HepG2 (cell line): ENCODE measurements around the gene SYTL3.

Experiments used
- KDM1A ChIP-seq: IDR thresholded peaks from 2 replicates; pipeline ENCODE4 v1.6.1; 2016; ENCODE audit warnings: missing compliant biosample characterization
- PPARG ChIP-seq: conservative IDR thresholded peaks from 2 replicates; pipeline ENCODE4 v1.6.1; 2016; ENCODE audit warnings: missing biosample characterization, missing genetic modification reagents
- SMARCE1 ChIP-seq: fragments of 450-650 bp; IDR thresholded peaks from 2 replicates; pipeline ENCODE4 v1.6.1; 2017; ENCODE audit warnings: borderline replicate concordance
- STAT6 ChIP-seq: sonication (generic); formaldehyde crosslinking; IDR thresholded peaks from 2 replicates; pipeline ENCODE4 v1.4.0; 2020; ENCODE audit warnings: missing genetic modification reagents, mild to moderate bottlenecking, borderline replicate concordance
- ZNF326 ChIP-seq: sonication (generic); formaldehyde crosslinking; IDR thresholded peaks from 2 replicates; pipeline ENCODE4 v1.4.0; 2020; ENCODE audit warnings: missing genetic modification reagents, borderline replicate concordance
- ZNF572 ChIP-seq: sonication (generic); formaldehyde crosslinking; IDR thresholded peaks from 2 replicates; pipeline ENCODE4 v1.5.1; 2020; ENCODE audit warnings: mild to moderate bottlenecking, missing genetic modification reagents
- TF ChIP-seq, protein P1 (sequence below): sonication (generic); formaldehyde crosslinking; IDR thresholded peaks from 2 replicates; pipeline ENCODE4 v1.5.0; 2020; ENCODE audit warnings: mild to moderate bottlenecking, missing genetic modification reagents, moderate library complexity
- TF ChIP-seq, protein P2 (sequence below), 2 experiments: sonication (generic) in 1 of 2; formaldehyde crosslinking in 1 of 2; IDR thresholded peaks; 2 replicates each; pipeline versions ENCODE4 v1.4.0 to v1.6.1; 2018 to 2020; ENCODE audit warnings: missing genetic modification reagents in 2 of 2, borderline replicate concordance in 1 of 2, low read depth in 1 of 2, mild to moderate bottlenecking in 1 of 2, missing biosample characterization in 1 of 2

DNA sequence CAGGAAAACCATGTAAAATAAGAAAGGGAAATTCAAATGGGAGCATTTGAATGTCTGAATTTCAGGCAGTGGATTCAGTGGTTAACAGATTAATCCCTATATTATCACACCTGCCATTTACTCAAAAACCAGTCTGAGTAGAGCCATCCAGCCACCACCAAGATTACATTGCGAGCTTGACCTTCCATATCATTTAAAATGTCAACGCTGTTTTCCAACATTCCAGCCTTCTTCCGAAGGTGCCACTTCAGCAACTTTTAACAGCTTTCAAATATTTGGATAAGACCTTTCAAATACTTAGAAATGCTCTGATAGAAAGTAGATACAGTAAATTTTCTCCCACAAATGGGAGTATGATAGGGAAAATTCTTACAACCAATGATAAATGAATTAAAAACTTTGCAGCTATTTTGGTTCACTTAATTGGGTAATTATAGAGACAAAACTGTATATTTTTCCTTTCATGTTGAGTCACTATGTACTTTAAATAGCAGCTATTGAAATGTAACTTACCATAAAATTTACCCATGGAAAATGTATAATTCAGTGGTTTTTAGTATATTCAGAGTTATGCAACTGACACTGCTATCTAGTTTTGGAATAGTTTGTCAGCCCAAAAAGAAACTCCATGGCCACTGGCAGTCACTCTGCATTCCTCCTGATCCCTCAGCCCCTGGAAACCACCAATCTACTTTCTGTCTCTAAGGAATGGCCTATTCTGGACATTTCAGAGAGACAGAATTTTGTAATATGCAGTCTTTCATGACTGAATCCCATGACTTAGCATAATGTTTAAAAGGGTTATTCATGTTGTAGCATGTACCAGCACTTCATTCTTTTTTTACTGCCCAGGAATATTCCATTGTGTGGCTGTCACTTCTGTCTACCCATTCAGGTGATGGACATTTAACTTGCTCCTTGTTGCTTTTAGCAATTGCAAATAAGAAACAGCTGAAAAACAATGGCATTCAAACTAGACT is 147.8 kb downstream of the SYTL3 start:
- TF ChIP-seq KDM1A (CRISPR knock-in tag) (no peak), STAT6 (CRISPR knock-in tag) (no peak), ZNF326 (CRISPR knock-in tag) (no peak), ZNF572 (CRISPR knock-in tag) (no peak), SMARCE1 (no peak), PPARG (no peak)
- TF ChIP-seq, protein P1, sequence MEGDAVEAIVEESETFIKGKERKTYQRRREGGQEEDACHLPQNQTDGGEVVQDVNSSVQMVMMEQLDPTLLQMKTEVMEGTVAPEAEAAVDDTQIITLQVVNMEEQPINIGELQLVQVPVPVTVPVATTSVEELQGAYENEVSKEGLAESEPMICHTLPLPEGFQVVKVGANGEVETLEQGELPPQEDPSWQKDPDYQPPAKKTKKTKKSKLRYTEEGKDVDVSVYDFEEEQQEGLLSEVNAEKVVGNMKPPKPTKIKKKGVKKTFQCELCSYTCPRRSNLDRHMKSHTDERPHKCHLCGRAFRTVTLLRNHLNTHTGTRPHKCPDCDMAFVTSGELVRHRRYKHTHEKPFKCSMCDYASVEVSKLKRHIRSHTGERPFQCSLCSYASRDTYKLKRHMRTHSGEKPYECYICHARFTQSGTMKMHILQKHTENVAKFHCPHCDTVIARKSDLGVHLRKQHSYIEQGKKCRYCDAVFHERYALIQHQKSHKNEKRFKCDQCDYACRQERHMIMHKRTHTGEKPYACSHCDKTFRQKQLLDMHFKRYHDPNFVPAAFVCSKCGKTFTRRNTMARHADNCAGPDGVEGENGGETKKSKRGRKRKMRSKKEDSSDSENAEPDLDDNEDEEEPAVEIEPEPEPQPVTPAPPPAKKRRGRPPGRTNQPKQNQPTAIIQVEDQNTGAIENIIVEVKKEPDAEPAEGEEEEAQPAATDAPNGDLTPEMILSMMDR (CRISPR knock-in tag), result no peak
- TF ChIP-seq, protein P2, sequence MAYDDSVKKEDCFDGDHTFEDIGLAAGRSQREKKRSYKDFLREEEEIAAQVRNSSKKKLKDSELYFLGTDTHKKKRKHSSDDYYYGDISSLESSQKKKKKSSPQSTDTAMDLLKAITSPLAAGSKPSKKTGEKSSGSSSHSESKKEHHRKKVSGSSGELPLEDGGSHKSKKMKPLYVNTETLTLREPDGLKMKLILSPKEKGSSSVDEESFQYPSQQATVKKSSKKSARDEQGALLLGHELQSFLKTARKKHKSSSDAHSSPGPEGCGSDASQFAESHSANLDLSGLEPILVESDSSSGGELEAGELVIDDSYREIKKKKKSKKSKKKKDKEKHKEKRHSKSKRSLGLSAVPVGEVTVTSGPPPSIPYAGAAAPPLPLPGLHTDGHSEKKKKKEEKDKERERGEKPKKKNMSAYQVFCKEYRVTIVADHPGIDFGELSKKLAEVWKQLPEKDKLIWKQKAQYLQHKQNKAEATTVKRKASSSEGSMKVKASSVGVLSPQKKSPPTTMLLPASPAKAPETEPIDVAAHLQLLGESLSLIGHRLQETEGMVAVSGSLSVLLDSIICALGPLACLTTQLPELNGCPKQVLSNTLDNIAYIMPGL (CRISPR knock-in tag; IDR thresholded peaks at IDR 0.05; ENCODE audit: borderline replicate concordance in 1 of 2, low read depth in 1 of 2), result no peak
